Lower leg skin (tissue), 4 donors: ENCODE data around the gene ERAP2. TPM values are rescaled to one million over a fixed set of nuclear protein-coding genes. Genes with fewer than 3 reads are reported as not detected.

Source experiments
- DNase-seq, 2 donors: peaks; one replicate each; pipeline ENCODE4 v3.0.0-alpha.2; 2019; ENCODE audit warnings: low spot score in 2 of 2
- H3K4me3 ChIP-seq: fragments of 200-600 bp; sonication (generic); 2 replicates; pipeline ENCODE4 v1.5.1; 2017; ENCODE audit warnings: mild to moderate bottlenecking, low read depth; ENCODE audit not compliant: poor library complexity, severe bottlenecking
- POLR2A ChIP-seq, 2 donors: fragments of 450-650 bp; IDR thresholded peaks; one replicate each; pipeline ENCODE4 v1.6.1; 2016 to 2017; ENCODE audit warnings: antibody characterized with exemption in 2 of 2, mild to moderate bottlenecking in 1 of 2, moderate library complexity in 1 of 2
- WGBS, 2 donors: methylation state at CpG; one replicate each; pipeline ENCODE4 v1.1.5; 2018; 5-methylcytosine and 5-hydroxymethylcytosine counted together
- intact Hi-C: fragments of 100-400 bp; cut with DNase I; formaldehyde crosslinking; loops from one replicate; pipeline ENCODE4 v1.15.0; 2023; ENCODE audit warnings: low total_unique reads
- total RNA-seq, 4 donors: library from RNA; depleted of rRNA; stranded (reverse); fragments of >200 nt; gene quantifications; one replicate each; pipeline ENCODE4 v1.1.0, GENCODE V29; 2016
- TF ChIP-seq, protein P1 (sequence below), 3 donors: fragments of 450-650 bp; IDR thresholded peaks; one replicate each; pipeline ENCODE4 v1.5.1; 2016; ENCODE audit warnings: antibody characterized with exemption in 3 of 3, mild to moderate bottlenecking in 3 of 3, moderate library complexity in 2 of 3

Gene ERAP2
- total RNA-seq, 4 donors from 2014 or later, result 5.0 to 11.0 (median 9.3) TPM

DNA sequence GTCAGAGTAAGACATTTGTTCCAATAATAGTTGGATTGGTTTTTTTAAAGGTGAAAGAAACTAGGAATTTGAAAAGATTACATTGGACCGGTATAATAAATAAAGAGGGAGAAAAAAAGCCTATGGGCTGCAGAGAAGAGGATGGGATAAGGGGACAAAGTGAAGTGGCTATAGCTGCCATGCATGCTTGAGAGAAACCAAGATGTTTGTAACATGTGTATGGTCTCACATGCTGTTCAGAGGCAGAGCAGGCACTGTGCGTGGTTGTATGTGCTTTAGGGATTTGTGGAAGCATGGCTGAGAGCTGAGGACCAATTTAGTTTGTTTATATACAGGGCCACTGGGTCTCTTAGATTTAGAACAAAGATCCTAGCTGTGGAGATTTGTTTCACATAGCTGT is 92.3 kb downstream of the ERAP2 start:
- intact Hi-C loops, result no loop called here
- TF ChIP-seq, protein P1, sequence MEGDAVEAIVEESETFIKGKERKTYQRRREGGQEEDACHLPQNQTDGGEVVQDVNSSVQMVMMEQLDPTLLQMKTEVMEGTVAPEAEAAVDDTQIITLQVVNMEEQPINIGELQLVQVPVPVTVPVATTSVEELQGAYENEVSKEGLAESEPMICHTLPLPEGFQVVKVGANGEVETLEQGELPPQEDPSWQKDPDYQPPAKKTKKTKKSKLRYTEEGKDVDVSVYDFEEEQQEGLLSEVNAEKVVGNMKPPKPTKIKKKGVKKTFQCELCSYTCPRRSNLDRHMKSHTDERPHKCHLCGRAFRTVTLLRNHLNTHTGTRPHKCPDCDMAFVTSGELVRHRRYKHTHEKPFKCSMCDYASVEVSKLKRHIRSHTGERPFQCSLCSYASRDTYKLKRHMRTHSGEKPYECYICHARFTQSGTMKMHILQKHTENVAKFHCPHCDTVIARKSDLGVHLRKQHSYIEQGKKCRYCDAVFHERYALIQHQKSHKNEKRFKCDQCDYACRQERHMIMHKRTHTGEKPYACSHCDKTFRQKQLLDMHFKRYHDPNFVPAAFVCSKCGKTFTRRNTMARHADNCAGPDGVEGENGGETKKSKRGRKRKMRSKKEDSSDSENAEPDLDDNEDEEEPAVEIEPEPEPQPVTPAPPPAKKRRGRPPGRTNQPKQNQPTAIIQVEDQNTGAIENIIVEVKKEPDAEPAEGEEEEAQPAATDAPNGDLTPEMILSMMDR (IDR thresholded peaks at IDR 0.05), result no peak
- no peak for TF ChIP-seq POLR2A (IDR thresholded peaks at IDR 0.05)
- 34 to 38% methylated on average over 2 of the region's 2 CpGs for WGBS, 2 donors
- no peak overlapping the region for H3K4me3 ChIP-seq
- DNase-seq, result no peak

Other genes starting within 250 kb of the ERAP2 start
- 100 to 1,000 TPM; 415 to 523 (median 468) TPM for gene CAST, start 214.1 kb upstream of the ERAP2 start, total RNA-seq
- 10 to 100 TPM; 28.2 to 54.7 (median 33.1) TPM for gene ERAP1, start 68.6 kb upstream of the ERAP2 start, total RNA-seq
- 10 to 100 TPM; 53.9 to 60.1 (median 56.9) TPM for gene LNPEP, start 59.6 kb downstream of the ERAP2 start, total RNA-seq